Measurements from ENCODE around the gene CYP2C18.

DNA sequence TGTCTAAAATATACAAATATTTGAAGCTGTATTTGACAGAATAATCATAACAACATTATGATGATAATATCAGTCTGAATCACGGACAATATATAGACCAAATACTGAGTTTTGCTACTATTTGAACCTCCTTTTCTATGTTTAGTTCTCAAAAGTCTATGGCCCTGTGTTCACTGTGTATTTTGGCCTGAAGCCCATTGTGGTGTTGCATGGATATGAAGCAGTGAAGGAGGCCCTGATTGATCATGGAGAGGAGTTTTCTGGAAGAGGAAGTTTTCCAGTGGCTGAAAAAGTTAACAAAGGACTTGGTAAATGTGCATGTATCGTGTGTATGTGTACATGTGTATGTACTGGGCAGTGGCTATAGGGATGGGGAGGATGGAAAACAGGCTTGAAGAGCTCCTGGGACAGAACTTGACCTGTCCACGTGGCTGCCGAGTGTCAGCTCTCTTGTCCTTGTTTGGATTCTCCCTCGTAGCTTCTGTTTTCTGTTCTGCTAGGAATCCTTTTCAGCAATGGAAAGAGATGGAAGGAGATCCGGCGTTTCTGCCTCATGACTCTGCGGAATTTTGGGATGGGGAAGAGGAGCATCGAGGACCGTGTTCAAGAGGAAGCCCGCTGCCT, 4.2 kb downstream of the CYP2C18 start:
- TF ChIP-seq, protein P1, sequence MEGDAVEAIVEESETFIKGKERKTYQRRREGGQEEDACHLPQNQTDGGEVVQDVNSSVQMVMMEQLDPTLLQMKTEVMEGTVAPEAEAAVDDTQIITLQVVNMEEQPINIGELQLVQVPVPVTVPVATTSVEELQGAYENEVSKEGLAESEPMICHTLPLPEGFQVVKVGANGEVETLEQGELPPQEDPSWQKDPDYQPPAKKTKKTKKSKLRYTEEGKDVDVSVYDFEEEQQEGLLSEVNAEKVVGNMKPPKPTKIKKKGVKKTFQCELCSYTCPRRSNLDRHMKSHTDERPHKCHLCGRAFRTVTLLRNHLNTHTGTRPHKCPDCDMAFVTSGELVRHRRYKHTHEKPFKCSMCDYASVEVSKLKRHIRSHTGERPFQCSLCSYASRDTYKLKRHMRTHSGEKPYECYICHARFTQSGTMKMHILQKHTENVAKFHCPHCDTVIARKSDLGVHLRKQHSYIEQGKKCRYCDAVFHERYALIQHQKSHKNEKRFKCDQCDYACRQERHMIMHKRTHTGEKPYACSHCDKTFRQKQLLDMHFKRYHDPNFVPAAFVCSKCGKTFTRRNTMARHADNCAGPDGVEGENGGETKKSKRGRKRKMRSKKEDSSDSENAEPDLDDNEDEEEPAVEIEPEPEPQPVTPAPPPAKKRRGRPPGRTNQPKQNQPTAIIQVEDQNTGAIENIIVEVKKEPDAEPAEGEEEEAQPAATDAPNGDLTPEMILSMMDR (IDR thresholded peaks at IDR 0.05), result no peak
- TF ChIP-seq POLR2A (IDR thresholded peaks at IDR 0.05), result no peak
